Measurements from ENCODE around the gene CR1.

- TF ChIP-seq, protein P1, sequence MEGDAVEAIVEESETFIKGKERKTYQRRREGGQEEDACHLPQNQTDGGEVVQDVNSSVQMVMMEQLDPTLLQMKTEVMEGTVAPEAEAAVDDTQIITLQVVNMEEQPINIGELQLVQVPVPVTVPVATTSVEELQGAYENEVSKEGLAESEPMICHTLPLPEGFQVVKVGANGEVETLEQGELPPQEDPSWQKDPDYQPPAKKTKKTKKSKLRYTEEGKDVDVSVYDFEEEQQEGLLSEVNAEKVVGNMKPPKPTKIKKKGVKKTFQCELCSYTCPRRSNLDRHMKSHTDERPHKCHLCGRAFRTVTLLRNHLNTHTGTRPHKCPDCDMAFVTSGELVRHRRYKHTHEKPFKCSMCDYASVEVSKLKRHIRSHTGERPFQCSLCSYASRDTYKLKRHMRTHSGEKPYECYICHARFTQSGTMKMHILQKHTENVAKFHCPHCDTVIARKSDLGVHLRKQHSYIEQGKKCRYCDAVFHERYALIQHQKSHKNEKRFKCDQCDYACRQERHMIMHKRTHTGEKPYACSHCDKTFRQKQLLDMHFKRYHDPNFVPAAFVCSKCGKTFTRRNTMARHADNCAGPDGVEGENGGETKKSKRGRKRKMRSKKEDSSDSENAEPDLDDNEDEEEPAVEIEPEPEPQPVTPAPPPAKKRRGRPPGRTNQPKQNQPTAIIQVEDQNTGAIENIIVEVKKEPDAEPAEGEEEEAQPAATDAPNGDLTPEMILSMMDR (conservative IDR thresholded peaks at IDR 0.05) = peak; percentile 37
- no peak for TF ChIP-seq ZFX (IDR thresholded peaks at IDR 0.05)
These were observed 41.7 kb upstream of the CR1 start, which contains the start of gene CR2 for GRCh38 chr1:207454046-207454964.

Data from C4-2B (cell line).